ENCODE measurements around the gene ECE1.

ECE1 gene

DNA sequence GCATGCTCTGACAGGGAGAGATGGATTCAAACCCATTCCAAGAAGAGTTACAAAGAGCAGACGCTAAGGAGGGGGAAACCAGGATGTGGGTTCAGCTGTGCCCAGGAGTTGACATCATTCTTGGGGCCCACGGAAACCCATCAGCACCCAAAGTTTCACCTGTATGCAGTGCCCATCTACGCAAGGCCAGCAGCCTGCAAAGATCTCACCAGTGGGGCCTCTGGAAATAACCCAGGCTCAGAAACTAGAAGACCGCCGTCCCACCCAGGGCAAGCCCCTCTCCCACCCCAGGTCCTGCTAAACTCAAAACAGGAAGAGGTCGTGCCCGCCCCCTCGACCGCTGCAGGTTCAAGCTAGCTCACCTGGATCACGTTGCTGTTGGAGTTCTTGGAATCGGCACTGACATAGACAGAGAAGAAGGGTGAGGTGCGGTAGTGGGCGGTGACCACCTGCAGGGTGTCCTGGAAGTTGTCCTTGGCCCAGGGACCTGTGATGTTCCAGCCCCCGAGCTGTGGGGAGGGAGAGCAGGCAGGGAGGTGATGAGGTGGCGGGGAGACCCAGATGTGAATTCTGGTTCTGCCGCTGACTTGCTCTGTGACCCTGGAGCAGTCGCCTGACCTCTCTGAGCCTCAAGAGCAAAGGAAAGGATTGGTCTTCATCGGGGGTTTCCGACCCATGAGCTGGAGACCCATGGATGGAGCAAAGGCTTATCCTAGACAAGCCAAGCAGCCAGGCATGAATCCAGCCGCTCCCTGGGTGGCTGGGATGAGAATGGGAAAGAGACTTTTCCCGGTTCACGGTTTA lies 31.7 kb downstream of the ECE1 start:
- Histone ChIP-seq H3K27me3 (ENCODE audit: low read depth) (no peaks in the 10 kb centered on the region), H3K9me3 (no peaks in the 10 kb centered on the region), H3K36me3 (replicated peaks) (peaks cover 5% of the 10 kb centered on the region; the same call in 1 of the 2 replicates), H3K4me1 (no peaks in the 10 kb centered on the region), H3K4me3 (no peak overlapping the region)
- in situ Hi-C loops (cut with MboI; ENCODE audit: low sequenced_read_pairs), result loop anchor here (5.0 kb wide), 1 partner anchor 109 kb away; no protein-coding TSS in a partner anchor
- no peak for DNase-seq (ENCODE audit: low spot score in 2 of 2)

DNA sequence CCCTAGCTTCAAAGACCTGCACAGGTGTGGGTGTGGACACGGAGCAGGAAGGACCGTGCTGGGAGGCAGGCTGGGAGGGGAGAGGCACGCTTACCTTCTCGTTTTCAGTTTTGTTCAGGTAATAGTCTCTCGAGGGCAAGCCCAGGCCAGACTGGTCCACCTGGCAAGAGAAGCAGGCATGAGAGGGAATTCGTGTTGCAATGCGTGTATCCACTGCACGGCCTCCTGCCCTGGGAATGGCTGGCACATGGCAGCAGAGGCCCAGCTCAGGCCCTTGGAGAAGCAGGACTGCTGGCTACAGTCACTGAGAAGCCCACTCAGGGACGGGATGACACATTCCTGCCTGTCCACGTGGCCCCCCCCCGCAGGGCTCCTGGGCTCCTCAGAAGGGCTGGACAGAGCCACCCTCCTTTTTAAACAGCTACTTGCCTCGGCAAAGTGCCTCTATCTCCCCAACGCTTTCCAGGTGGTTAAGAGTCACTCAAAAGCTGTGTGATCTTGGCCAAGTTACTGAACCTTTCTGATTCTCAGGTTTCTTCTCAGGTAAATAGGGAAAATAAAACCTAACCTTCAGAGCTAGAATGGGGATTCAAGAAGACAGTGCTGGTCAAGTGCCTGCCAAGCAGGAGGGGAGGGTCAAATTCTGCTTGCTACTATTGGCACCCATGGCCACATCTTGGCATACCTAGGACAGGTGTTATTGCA lies 32.7 kb downstream of the ECE1 start:
- Histone ChIP-seq H3K27me3 (ENCODE audit: low read depth) (no peaks in the 10 kb centered on the region), H3K4me3 (no peak overlapping the region), H3K4me1 (no peaks in the 10 kb centered on the region), H3K9me3 (no peaks in the 10 kb centered on the region), H3K36me3 (replicated peaks) (peaks cover 5% of the 10 kb centered on the region; the same call in 1 of the 2 replicates)
- in situ Hi-C loops (cut with MboI; ENCODE audit: low sequenced_read_pairs), result loop anchor here (5.0 kb wide), 1 partner anchor 110 kb away; no protein-coding TSS in a partner anchor
- DNase-seq (ENCODE audit: low spot score in 2 of 2), result no peak

DNA sequence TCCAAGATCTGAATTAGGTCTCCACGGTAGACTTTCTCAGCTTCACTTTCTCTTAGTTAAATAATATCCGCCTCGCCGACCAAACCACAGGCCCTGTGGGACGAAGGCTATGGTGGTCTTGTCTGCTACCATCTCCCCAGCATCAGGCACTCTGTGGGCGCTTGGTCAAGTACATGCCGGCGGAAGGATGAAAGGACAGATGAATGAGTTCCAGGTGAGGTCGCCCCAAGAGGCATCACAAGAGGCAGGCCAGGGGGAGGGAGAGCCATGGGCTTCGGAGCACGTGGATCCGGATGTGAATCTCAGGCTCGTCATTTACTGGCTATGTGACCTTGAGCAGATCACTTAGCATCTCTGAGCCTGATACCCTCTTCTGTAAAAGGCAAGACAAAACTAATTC lies 33.5 kb downstream of the ECE1 start:
- H3K4me1 ChIP-seq, result no peaks in the 10 kb centered on the region
- in situ Hi-C loops (cut with MboI; ENCODE audit: low sequenced_read_pairs), result loop anchor here (5.0 kb wide), 1 partner anchor 111 kb away; no protein-coding TSS in a partner anchor
- H3K4me3 ChIP-seq, result no peak overlapping the region
- H3K9me3 ChIP-seq, result no peaks in the 10 kb centered on the region
- no peaks in the 10 kb centered on the region for H3K27me3 ChIP-seq (ENCODE audit: low read depth)
- H3K36me3 ChIP-seq (replicated peaks), result peaks cover 5% of the 10 kb centered on the region; the same call in 1 of the 2 replicates
- DNase-seq (ENCODE audit: low spot score in 2 of 2), result no peak

DNA sequence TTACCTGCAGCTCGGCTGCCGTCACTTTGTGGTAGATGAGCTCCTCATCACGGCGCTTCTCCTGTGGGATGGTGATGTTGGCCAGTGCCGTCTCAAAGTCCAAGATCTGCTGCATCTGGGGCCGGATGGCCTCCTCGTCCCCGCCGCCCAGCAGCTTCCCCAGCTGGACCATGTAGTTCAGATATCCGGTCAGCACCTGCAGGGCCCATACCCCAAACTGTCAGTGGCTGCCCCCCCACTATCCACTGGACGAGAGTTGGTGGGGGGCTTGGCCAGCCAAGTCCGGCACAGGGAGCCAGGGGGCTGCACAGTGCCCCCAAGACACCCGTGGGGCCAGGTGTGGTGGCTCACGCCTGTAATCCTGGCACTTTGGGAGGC lies 34.3 kb downstream of the ECE1 start:
- H3K27me3 ChIP-seq (ENCODE audit: low read depth), result no peaks in the 10 kb centered on the region
- no peak overlapping the region for H3K4me3 ChIP-seq
- no peaks in the 10 kb centered on the region for H3K9me3 ChIP-seq
- in situ Hi-C loops (cut with MboI; ENCODE audit: low sequenced_read_pairs), result loop anchor here (5.0 kb wide), 1 partner anchor 111 kb away; no protein-coding TSS in a partner anchor
- DNase-seq (ENCODE audit: low spot score in 2 of 2), result no peak
- H3K36me3 ChIP-seq (replicated peaks), result peaks cover 5% of the 10 kb centered on the region; the same call in 1 of the 2 replicates
- no peaks in the 10 kb centered on the region for H3K4me1 ChIP-seq

- peaks cover 5% of the 10 kb centered on the region; the same call in 1 of the 2 replicates for H3K36me3 ChIP-seq (replicated peaks)
- DNase-seq (ENCODE audit: low spot score in 2 of 2), result peak; percentile 74 to 92
- H3K27me3 ChIP-seq (ENCODE audit: low read depth), result no peaks in the 10 kb centered on the region
- in situ Hi-C loops (cut with MboI; ENCODE audit: low sequenced_read_pairs), result loop anchor here (5.0 kb wide), 1 partner anchor 112 kb away; no protein-coding TSS in a partner anchor
- no peaks in the 10 kb centered on the region for H3K4me1 ChIP-seq
- no peaks in the 10 kb centered on the region for H3K9me3 ChIP-seq
- no peak overlapping the region for H3K4me3 ChIP-seq
Measured at GRCh38 chr1:21255284-21255942, 34.9 kb downstream of the ECE1 start.

DNA sequence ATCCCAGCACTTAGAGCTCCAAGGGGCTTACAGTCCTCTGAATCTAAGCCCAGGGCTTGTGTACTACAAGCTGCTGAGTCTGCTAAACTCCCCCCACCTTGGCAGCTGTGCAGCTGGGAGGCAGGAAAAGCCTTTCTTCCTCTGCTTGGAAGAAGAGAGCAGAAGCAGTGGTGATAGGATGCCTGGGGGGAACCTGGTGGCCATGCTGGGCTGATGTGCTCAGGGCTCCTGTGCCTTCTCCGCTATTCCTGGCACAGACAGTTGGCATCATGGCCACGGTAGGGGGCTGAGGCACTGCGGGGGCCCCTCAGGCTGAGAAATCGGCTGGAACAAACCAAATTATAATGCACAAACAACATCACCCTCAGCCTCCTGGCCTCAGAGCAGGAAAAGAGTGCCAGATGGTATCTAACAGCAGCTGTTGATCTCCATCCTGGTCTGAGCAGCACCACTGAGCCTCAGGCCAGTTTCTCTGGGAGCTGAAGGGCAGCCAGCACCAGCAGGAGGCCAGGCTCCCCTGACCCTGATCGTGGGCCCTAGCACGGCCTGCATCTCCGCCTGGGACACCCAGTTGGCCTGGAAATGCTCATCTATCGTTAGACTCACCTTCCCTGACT lies 35.8 kb downstream of the ECE1 start:
- Histone ChIP-seq H3K4me1 (no peaks in the 10 kb centered on the region), H3K9me3 (peaks cover 3% of the 10 kb centered on the region; the same call in 1 of the 2 replicates), H3K36me3 (replicated peaks) (peaks cover 5% of the 10 kb centered on the region; the same call in 1 of the 2 replicates), H3K4me3 (no peak overlapping the region), H3K27me3 (ENCODE audit: low read depth) (no peaks in the 10 kb centered on the region)
- no peak for DNase-seq (ENCODE audit: low spot score in 2 of 2)
- in situ Hi-C loops (cut with MboI; ENCODE audit: low sequenced_read_pairs), result no loop called here

DNA sequence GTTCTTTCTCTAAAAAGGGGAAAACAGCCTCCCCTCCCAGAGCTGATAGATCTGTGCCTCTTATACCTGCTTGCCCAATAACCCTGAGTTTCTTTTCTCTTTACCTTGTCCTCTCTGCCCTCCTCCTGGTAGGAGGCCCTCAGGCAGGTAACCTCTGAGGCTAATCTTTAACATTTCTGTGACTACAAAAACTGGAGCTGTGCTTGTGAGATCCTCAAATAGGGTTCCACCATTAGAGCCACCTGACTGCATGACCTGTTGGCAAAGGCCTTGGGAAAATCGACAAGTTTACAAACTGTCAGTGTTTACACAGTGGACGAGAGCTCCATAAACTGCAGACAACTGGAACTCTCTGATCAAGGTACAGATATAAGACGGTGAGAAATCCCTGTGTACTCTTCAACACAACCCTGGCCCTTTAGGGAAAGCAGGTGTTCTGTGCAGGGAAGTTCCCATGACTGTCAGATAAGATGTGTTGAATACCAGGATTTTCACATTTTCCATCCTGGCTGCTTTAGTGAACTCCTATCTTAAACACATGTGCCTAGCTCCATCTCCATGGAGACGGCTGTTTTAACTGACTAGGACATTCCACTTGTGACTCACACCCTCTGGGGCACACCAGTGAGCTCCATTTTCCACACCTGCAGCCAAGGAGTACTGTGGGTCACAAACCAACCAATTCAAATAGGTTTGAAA lies 38.3 kb downstream of the ECE1 start:
- no peak overlapping the region for H3K4me3 ChIP-seq
- peaks cover 2% of the 10 kb centered on the region; the same call in 1 of the 2 replicates for H3K36me3 ChIP-seq (replicated peaks)
- DNase-seq (ENCODE audit: low spot score in 2 of 2), result no peak
- in situ Hi-C loops (cut with MboI; ENCODE audit: low sequenced_read_pairs), result no loop called here
- no peaks in the 10 kb centered on the region for H3K4me1 ChIP-seq
- peaks cover 3% of the 10 kb centered on the region; the same call in 1 of the 2 replicates for H3K9me3 ChIP-seq
- no peaks in the 10 kb centered on the region for H3K27me3 ChIP-seq (ENCODE audit: low read depth)

- Histone ChIP-seq H3K4me1 (no peaks in the 10 kb centered on the region), H3K9me3 (peaks cover 3% of the 10 kb centered on the region; the same call in 1 of the 2 replicates), H3K4me3 (no peak overlapping the region), H3K27me3 (ENCODE audit: low read depth) (no peaks in the 10 kb centered on the region), H3K36me3 (replicated peaks) (peaks cover 2% of the 10 kb centered on the region; the same call in 1 of the 2 replicates)
- in situ Hi-C loops (cut with MboI; ENCODE audit: low sequenced_read_pairs), result no loop called here
- DNase-seq (ENCODE audit: low spot score in 2 of 2), result no peak
Measured at GRCh38 chr1:21249940-21250493, 40.2 kb downstream of the ECE1 start.

- peaks cover 6% of the 10 kb centered on the region; the same call in 1 of the 2 replicates for H3K36me3 ChIP-seq (replicated peaks)
- no peaks in the 10 kb centered on the region for H3K27me3 ChIP-seq (ENCODE audit: low read depth)
- peaks cover 3% of the 10 kb centered on the region; the same call in 1 of the 2 replicates for H3K9me3 ChIP-seq
- H3K4me1 ChIP-seq, result no peaks in the 10 kb centered on the region
- no peak for DNase-seq (ENCODE audit: low spot score in 2 of 2)
- no peak overlapping the region for H3K4me3 ChIP-seq
- in situ Hi-C loops (cut with MboI; ENCODE audit: low sequenced_read_pairs), result no loop called here
Measured at GRCh38 chr1:21247892-21248715, 42.2 kb downstream of the ECE1 start.

- Histone ChIP-seq H3K4me1 (no peaks in the 10 kb centered on the region), H3K4me3 (no peak overlapping the region), H3K36me3 (replicated peaks) (peaks cover 6% of the 10 kb centered on the region; the same call in 1 of the 2 replicates), H3K9me3 (peaks cover 3% of the 10 kb centered on the region; the same call in 1 of the 2 replicates), H3K27me3 (ENCODE audit: low read depth) (no peaks in the 10 kb centered on the region)
- DNase-seq (ENCODE audit: low spot score in 2 of 2), result no peak
- in situ Hi-C loops (cut with MboI; ENCODE audit: low sequenced_read_pairs), result no loop called here
Measured at GRCh38 chr1:21246905-21247642, 43.2 kb downstream of the ECE1 start.

- no peak for DNase-seq (ENCODE audit: low spot score in 2 of 2)
- peaks cover 6% of the 10 kb centered on the region; the same call in 1 of the 2 replicates for H3K36me3 ChIP-seq (replicated peaks)
- H3K4me3 ChIP-seq, result no peak overlapping the region
- H3K27me3 ChIP-seq (ENCODE audit: low read depth), result no peaks in the 10 kb centered on the region
- H3K9me3 ChIP-seq, result peaks cover 3% of the 10 kb centered on the region; the same call in 1 of the 2 replicates
- H3K4me1 ChIP-seq, result no peaks in the 10 kb centered on the region
- in situ Hi-C loops (cut with MboI; ENCODE audit: low sequenced_read_pairs), result no loop called here
Measured at GRCh38 chr1:21245688-21246229, 44.5 kb downstream of the ECE1 start.

Data from HAP-1 (cell line).